Muscle layer of colon (tissue), 2 donors: ENCODE data around the gene SH2D6.
"Not testable (repeated sequence)": the region's sequence is repeated elsewhere in the genome, so short reads cannot be mapped to it uniquely, and the experiment has no call there.

ENCODE experiments used
- H3K27ac ChIP-seq: one replicate; pipeline ENCODE4 v1.7.0; 2013; ENCODE audit warnings: low read depth, mild to moderate bottlenecking, low read length, moderate library complexity
- H3K27me3 ChIP-seq, 2 donors: one replicate each; pipeline ENCODE4 v1.7.0; 2013; ENCODE audit warnings: low read length in 2 of 2, mild to moderate bottlenecking in 2 of 2; ENCODE audit not compliant: insufficient read depth in 2 of 2, control insufficient read depth in 1 of 2
- H3K36me3 ChIP-seq: one replicate; pipeline ENCODE4 v1.7.0; 2013; ENCODE audit warnings: mild to moderate bottlenecking, low read length; ENCODE audit not compliant: insufficient read depth
- H3K4me1 ChIP-seq: one replicate; pipeline ENCODE4 v1.7.0; 2013; ENCODE audit warnings: mild to moderate bottlenecking, low read length; ENCODE audit not compliant: insufficient read depth
- H3K4me3 ChIP-seq, 2 donors: one replicate each; pipeline ENCODE4 v1.7.0; 2013; ENCODE audit warnings: low read length in 2 of 2, low read depth in 1 of 2, mild to moderate bottlenecking in 1 of 2, moderate library complexity in 1 of 2
- H3K9ac ChIP-seq: one replicate; pipeline ENCODE4 v1.7.0; 2013; ENCODE audit warnings: low read length
- H3K9me3 ChIP-seq: one replicate; pipeline ENCODE4 v1.7.0; 2013; ENCODE audit warnings: mild to moderate bottlenecking, low read length
- donor health status: abdominal sarcoma.
- donor health status: Adenocarcinoma of cecum.

Gene SH2D6

GRCh38 chr2:85437488-85438200 is 19.1 kb downstream of the SH2D6 start:
- Histone ChIP-seq H3K4me3 (peak overlapping the region; percentile 36 to 56), H3K9ac (peak overlapping the region; percentile 80), H3K36me3 (no peaks in the 10 kb centered on the region), H3K27ac (peak overlapping the region; percentile 95), H3K9me3 (no peaks in the 10 kb centered on the region), H3K4me1 (peaks cover 35% of the 10 kb centered on the region), H3K27me3 (no peaks in the 10 kb centered on the region)

GRCh38 chr2:85438201-85439024 is 19.9 kb downstream of the SH2D6 start:
- Histone ChIP-seq H3K9ac (peak overlapping the region; percentile 80), H3K4me3 (peak overlapping the region; percentile 36 to 56), H3K36me3 (no peaks in the 10 kb centered on the region), H3K9me3 (no peaks in the 10 kb centered on the region), H3K27me3 (no peaks in the 10 kb centered on the region), H3K4me1 (peaks cover 32% of the 10 kb centered on the region), H3K27ac (peak overlapping the region; percentile 95)

GRCh38 chr2:85439025-85439472 is 20.5 kb downstream of the SH2D6 start:
- Histone ChIP-seq H3K9me3 (no peaks in the 10 kb centered on the region), H3K4me1 (peaks cover 26% of the 10 kb centered on the region), H3K36me3 (no peaks in the 10 kb centered on the region), H3K9ac (peak overlapping the region; percentile 80), H3K4me3 (no peak overlapping the region), H3K27ac (peak overlapping the region; percentile 95), H3K27me3 (no peaks in the 10 kb centered on the region)

- not testable (repeated sequence) for H3K27ac ChIP-seq, H3K4me3 ChIP-seq, H3K36me3 ChIP-seq, H3K9me3 ChIP-seq, H3K27me3 ChIP-seq, H3K9ac ChIP-seq
- H3K4me1 ChIP-seq: peaks cover 21% of the 10 kb centered on the region
Measured at GRCh38 chr2:85439569-85439968, 21.1 kb downstream of the SH2D6 start.

GRCh38 chr2:85439986-85440385 is 21.5 kb downstream of the SH2D6 start:
- Histone ChIP-seq H3K4me1 (peaks cover 21% of the 10 kb centered on the region), H3K27me3 (no peaks in the 10 kb centered on the region), H3K4me3 (no peak overlapping the region), H3K36me3 (no peaks in the 10 kb centered on the region), H3K9ac (no peak overlapping the region), H3K9me3 (no peaks in the 10 kb centered on the region), H3K27ac (no peak overlapping the region)

- Histone ChIP-seq H3K9me3 (no peaks in the 10 kb centered on the region), H3K4me1 (peaks cover 26% of the 10 kb centered on the region), H3K27ac (no peak overlapping the region), H3K27me3 (no peaks in the 10 kb centered on the region), H3K9ac (no peak overlapping the region), H3K36me3 (no peaks in the 10 kb centered on the region), H3K4me3 (no peak overlapping the region)
Measured at GRCh38 chr2:85440729-85441128, 22.2 kb downstream of the SH2D6 start.

GRCh38 chr2:85441864-85442263 is 23.4 kb downstream of the SH2D6 start:
- peaks cover 33% of the 10 kb centered on the region for H3K4me1 ChIP-seq
- H3K27ac ChIP-seq: no peak overlapping the region
- H3K9ac ChIP-seq: no peak overlapping the region
- no peak overlapping the region for H3K4me3 ChIP-seq
- H3K9me3 ChIP-seq: no peaks in the 10 kb centered on the region
- no peaks in the 10 kb centered on the region for H3K27me3 ChIP-seq
- no peaks in the 10 kb centered on the region for H3K36me3 ChIP-seq

- H3K27ac ChIP-seq: peak overlapping the region; percentile 77
- no peaks in the 10 kb centered on the region for H3K27me3 ChIP-seq
- H3K9ac ChIP-seq: no peak overlapping the region
- H3K36me3 ChIP-seq: no peaks in the 10 kb centered on the region
- H3K4me3 ChIP-seq: no peak overlapping the region
- H3K9me3 ChIP-seq: no peaks in the 10 kb centered on the region
- H3K4me1 ChIP-seq: peaks cover 16% of the 10 kb centered on the region
Measured at GRCh38 chr2:85444629-85445172, 26.2 kb downstream of the SH2D6 start.

- Histone ChIP-seq H3K9ac (no peak overlapping the region), H3K4me3 (no peak overlapping the region), H3K27me3 (no peaks in the 10 kb centered on the region), H3K9me3 (no peaks in the 10 kb centered on the region), H3K36me3 (no peaks in the 10 kb centered on the region), H3K27ac (peak overlapping the region; percentile 77), H3K4me1 (peaks cover 16% of the 10 kb centered on the region)
Measured at GRCh38 chr2:85445316-85446295, 27.1 kb downstream of the SH2D6 start.

GRCh38 chr2:85446296-85447221 is 28.0 kb downstream of the SH2D6 start:
- Histone ChIP-seq H3K4me1 (peaks cover 16% of the 10 kb centered on the region), H3K27me3 (no peaks in the 10 kb centered on the region), H3K9me3 (no peaks in the 10 kb centered on the region), H3K27ac (peak overlapping the region; percentile 77), H3K9ac (no peak overlapping the region), H3K4me3 (no peak overlapping the region), H3K36me3 (no peaks in the 10 kb centered on the region)
